Endothelial cell of umbilical vein (primary cell): ENCODE measurements around the gene OR2D2.

Experiments
- CTCF ChIP-seq, 2 donors: IDR thresholded peaks; 1 replicate in 1 of 2; 2 replicates in 1 of 2; pipeline ENCODE4 v1.5.1; 2011; ENCODE audit warnings: low read length in 2 of 2, mild to moderate bottlenecking in 2 of 2, moderate library complexity in 2 of 2, control low read depth in 1 of 2, inconsistent platforms in 1 of 2, low read depth in 1 of 2; ENCODE audit not compliant: insufficient read depth in 1 of 2; ENCODE audit errors: extremely low read depth in 1 of 2
- EZH2 ChIP-seq: IDR thresholded peaks from 2 replicates; pipeline ENCODE4 v1.6.1; 2012; ENCODE audit warnings: borderline replicate concordance, low read depth, mild to moderate bottlenecking, moderate library complexity, low read length, inconsistent platforms; ENCODE audit not compliant: severe bottlenecking
- POLR2A ChIP-seq: IDR thresholded peaks from 2 replicates; pipeline ENCODE4 v1.6.1; 2012; ENCODE audit warnings: low read depth, mild to moderate bottlenecking, control low read depth, low read length
- POLR2AphosphoS5 ChIP-seq: IDR thresholded peaks from 2 replicates; pipeline ENCODE4 v1.6.1; 2012; ENCODE audit warnings: low read depth, mild to moderate bottlenecking, control low read depth, low read length, moderate library complexity; ENCODE audit not compliant: insufficient read depth

GRCh38 chr11:6841694-6842093 is 50.6 kb downstream of the OR2D2 start:
- TF ChIP-seq CTCF (IDR thresholded peaks at IDR 0.05; ENCODE audit: extremely low read depth in 1 of 2, insufficient read depth in 1 of 2, low read depth in 1 of 2, low read length in 2 of 2) (no peak), EZH2 (no peak), POLR2AphosphoS5 (no peak), POLR2A (no peak)
